Measurements from ENCODE around the gene FCRL5. TPM values are rescaled to one million over a fixed set of nuclear protein-coding genes. Genes with fewer than 3 reads are reported as not detected.
"Not testable (repeated sequence)": the region's sequence is repeated elsewhere in the genome, so short reads cannot be mapped to it uniquely, and the experiment has no call there.

Gene FCRL5
- total and polyA plus RNA-seq, 4 experiments from 2014 or later, result 0.28 TPM; not detected in 3

GRCh38 chr1:157558119-157558518 is 5.8 kb upstream of the FCRL5 start:
- Mint-ChIP-seq H3K9me3 (peaks cover 0 to 3% (median 0%) of the 10 kb centered on the region in 8 donors), H3K4me1 (no peaks in the 10 kb centered on the region), H3K27ac (no peak overlapping the region), H3K4me3 (no peak overlapping the region), H3K27me3 (peaks cover 2 to 5% of the 10 kb centered on the region in 2 donors), H3K36me3 (no peaks in the 10 kb centered on the region)
- Histone ChIP-seq H3K27me3 (ENCODE audit: insufficient read depth, low read length) (no peaks in the 10 kb centered on the region), H3K9me3 (ENCODE audit: control insufficient read depth in 1 of 2, low read length in 2 of 2) (no peaks in the 10 kb centered on the region), H3K27ac (ENCODE audit: low read depth, low read length) (no peak overlapping the region), H3K4me1 (ENCODE audit: insufficient read depth, low read length) (no peaks in the 10 kb centered on the region), H3K36me3 (ENCODE audit: insufficient read depth, low read length) (no peaks in the 10 kb centered on the region), H3K4me3 (ENCODE audit: low read length in 2 of 2) (no peak overlapping the region)
- no peak for DNase-seq
- ChIA-PET POLR2A (ENCODE audit: partially characterized antibody) (no interaction called here), CTCF (ENCODE audit: partially characterized antibody) (no interaction called here)
- intact Hi-C loops (cut with micrococcal nuclease), result no loop called here

DNA sequence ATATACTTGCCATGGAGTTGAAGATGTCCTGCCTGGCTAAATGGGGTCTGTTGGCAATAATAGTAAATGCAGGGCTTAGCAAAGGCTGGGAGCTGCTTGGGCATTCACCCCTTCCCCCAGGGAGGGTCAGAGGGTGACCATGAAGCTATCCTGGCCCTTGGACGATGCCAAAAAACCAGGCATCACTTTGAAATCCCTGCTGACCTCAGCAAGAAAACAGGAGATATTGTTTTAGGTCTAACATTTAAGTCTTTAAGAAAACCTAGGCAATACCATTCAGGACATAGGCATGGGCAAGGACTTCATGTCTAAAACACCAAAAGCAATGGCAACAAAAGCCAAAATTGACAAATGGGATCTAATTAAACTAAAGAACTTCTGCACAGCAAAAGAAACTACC is 4.2 kb downstream of the FCRL5 start:
- H3K36me3 ChIP-seq (ENCODE audit: insufficient read depth, low read length); POLR2A ChIA-PET (ENCODE audit: partially characterized antibody); DNase-seq; H3K4me1 ChIP-seq (ENCODE audit: insufficient read depth, low read length); H3K4me3 Mint-ChIP-seq; CTCF ChIA-PET (ENCODE audit: partially characterized antibody); H3K36me3 Mint-ChIP-seq; H3K4me1 Mint-ChIP-seq; H3K27ac ChIP-seq (ENCODE audit: low read depth, low read length); H3K9me3 ChIP-seq (ENCODE audit: control insufficient read depth in 1 of 2, low read length in 2 of 2); H3K27me3 ChIP-seq (ENCODE audit: insufficient read depth, low read length); intact Hi-C loops (cut with micrococcal nuclease); H3K9me3 Mint-ChIP-seq; H3K4me3 ChIP-seq (ENCODE audit: low read length in 2 of 2); H3K27ac Mint-ChIP-seq: not testable (repeated sequence)
- peaks cover 11 to 16% of the 10 kb centered on the region in 2 donors for H3K27me3 Mint-ChIP-seq

DNA sequence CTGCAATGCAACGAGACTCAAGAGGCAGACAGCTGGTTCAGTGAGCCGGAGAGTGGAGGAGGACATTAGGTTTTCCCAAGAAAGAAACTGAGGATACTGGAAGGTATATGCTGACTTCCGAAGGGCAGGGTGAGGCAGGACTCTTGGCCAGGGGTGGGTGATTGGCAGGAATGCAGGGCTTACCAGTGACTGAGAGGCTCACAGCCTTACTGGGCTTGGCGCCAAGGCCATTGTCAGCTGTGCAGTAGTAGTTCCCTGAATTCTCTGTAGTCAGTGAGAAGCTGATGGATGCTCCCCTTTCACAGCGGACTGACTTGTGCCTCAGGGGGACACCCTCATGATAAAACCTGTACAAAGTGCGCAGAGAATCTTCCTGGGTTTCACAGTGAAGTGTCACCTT is 9.6 kb downstream of the FCRL5 start:
- no peaks in the 10 kb centered on the region for H3K9me3 ChIP-seq (ENCODE audit: control insufficient read depth in 1 of 2, low read length in 2 of 2)
- H3K27me3 Mint-ChIP-seq, result peaks cover 6 to 17% of the 10 kb centered on the region in 2 donors
- ChIA-PET CTCF (ENCODE audit: partially characterized antibody) (interaction anchor here (0.6 kb wide), 1 partner anchor 519 kb away, joined by 4 read pairs; no protein-coding TSS in a partner anchor), POLR2A (ENCODE audit: partially characterized antibody) (no interaction called here)
- intact Hi-C loops (cut with micrococcal nuclease), result no loop called here
- no peaks in the 10 kb centered on the region for H3K36me3 Mint-ChIP-seq
- no peak overlapping the region for H3K27ac ChIP-seq (ENCODE audit: low read depth, low read length)
- H3K4me1 ChIP-seq (ENCODE audit: insufficient read depth, low read length), result no peaks in the 10 kb centered on the region
- H3K27me3 ChIP-seq (ENCODE audit: insufficient read depth, low read length), result no peaks in the 10 kb centered on the region
- DNase-seq, result no peak
- H3K27ac Mint-ChIP-seq, result no peak overlapping the region
- no peak overlapping the region for H3K4me3 Mint-ChIP-seq
- peaks cover 0 to 3% (median 0%) of the 10 kb centered on the region in 8 donors for H3K9me3 Mint-ChIP-seq
- H3K36me3 ChIP-seq (ENCODE audit: insufficient read depth, low read length), result no peaks in the 10 kb centered on the region
- no peak overlapping the region for H3K4me3 ChIP-seq (ENCODE audit: low read length in 2 of 2)
- H3K4me1 Mint-ChIP-seq, result no peaks in the 10 kb centered on the region

DNA sequence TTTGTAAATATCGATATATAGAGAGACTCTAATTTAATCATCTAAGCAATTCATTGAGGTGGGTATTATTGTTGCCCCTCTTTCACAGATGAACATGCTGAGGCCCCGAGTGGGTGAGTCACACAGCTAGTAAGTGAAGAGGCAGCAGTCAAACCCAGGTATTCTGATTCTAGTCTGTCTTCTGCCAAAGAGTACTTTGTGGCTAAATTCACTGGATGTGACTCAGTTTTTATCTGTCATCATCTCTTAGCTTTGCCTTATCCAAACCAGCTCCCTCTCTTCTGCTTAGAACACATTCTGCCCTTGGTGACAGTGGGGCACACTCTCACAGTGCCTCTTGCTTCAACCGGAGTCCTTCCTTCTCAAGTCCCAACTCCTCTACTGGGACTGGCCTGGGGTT is 11.5 kb downstream of the FCRL5 start:
- no peaks in the 10 kb centered on the region for H3K9me3 ChIP-seq (ENCODE audit: control insufficient read depth in 1 of 2, low read length in 2 of 2)
- H3K4me3 ChIP-seq (ENCODE audit: low read length in 2 of 2), result no peak overlapping the region
- H3K36me3 Mint-ChIP-seq, result no peaks in the 10 kb centered on the region
- no peaks in the 10 kb centered on the region for H3K36me3 ChIP-seq (ENCODE audit: insufficient read depth, low read length)
- H3K27ac Mint-ChIP-seq, result no peak overlapping the region
- no peaks in the 10 kb centered on the region for H3K27me3 ChIP-seq (ENCODE audit: insufficient read depth, low read length)
- H3K27me3 Mint-ChIP-seq, result peaks cover 12% of the 10 kb centered on the region in 2 donors
- H3K4me1 Mint-ChIP-seq, result peaks cover 0 to 3% (median 0%) of the 10 kb centered on the region in 4 donors
- no peak overlapping the region for H3K27ac ChIP-seq (ENCODE audit: low read depth, low read length)
- DNase-seq, result no peak
- peaks cover 0 to 7% (median 0%) of the 10 kb centered on the region in 8 donors for H3K9me3 Mint-ChIP-seq
- CTCF ChIA-PET (ENCODE audit: partially characterized antibody), result no interaction called here
- no peaks in the 10 kb centered on the region for H3K4me1 ChIP-seq (ENCODE audit: insufficient read depth, low read length)
- POLR2A ChIA-PET (ENCODE audit: partially characterized antibody), result no interaction called here
- intact Hi-C loops (cut with micrococcal nuclease), result no loop called here
- H3K4me3 Mint-ChIP-seq, result no peak overlapping the region

- no peaks in the 10 kb centered on the region for H3K4me1 ChIP-seq (ENCODE audit: insufficient read depth, low read length)
- POLR2A ChIA-PET (ENCODE audit: partially characterized antibody), result no interaction called here
- no peak for DNase-seq
- CTCF ChIA-PET (ENCODE audit: partially characterized antibody), result no interaction called here
- no peaks in the 10 kb centered on the region for H3K27me3 ChIP-seq (ENCODE audit: insufficient read depth, low read length)
- intact Hi-C loops (cut with micrococcal nuclease), result no loop called here
- Mint-ChIP-seq H3K27me3 (peaks cover 12% of the 10 kb centered on the region in 2 donors), H3K9me3 (peaks cover 0 to 7% (median 0%) of the 10 kb centered on the region in 8 donors), H3K36me3 (no peaks in the 10 kb centered on the region), H3K27ac (no peak overlapping the region), H3K4me3 (no peak overlapping the region), H3K4me1 (peaks cover 0 to 3% (median 0%) of the 10 kb centered on the region in 4 donors)
- no peaks in the 10 kb centered on the region for H3K36me3 ChIP-seq (ENCODE audit: insufficient read depth, low read length)
- no peaks in the 10 kb centered on the region for H3K9me3 ChIP-seq (ENCODE audit: control insufficient read depth in 1 of 2, low read length in 2 of 2)
- H3K4me3 ChIP-seq (ENCODE audit: low read length in 2 of 2), result no peak overlapping the region
- no peak overlapping the region for H3K27ac ChIP-seq (ENCODE audit: low read depth, low read length)
Observed at GRCh38 chr1:157540160-157540748, 12.1 kb downstream of the FCRL5 start.

- Histone ChIP-seq H3K4me3 (ENCODE audit: low read length in 2 of 2) (no peak overlapping the region), H3K27ac (ENCODE audit: low read depth, low read length) (no peak overlapping the region), H3K36me3 (ENCODE audit: insufficient read depth, low read length) (no peaks in the 10 kb centered on the region), H3K27me3 (ENCODE audit: insufficient read depth, low read length) (no peaks in the 10 kb centered on the region), H3K9me3 (ENCODE audit: control insufficient read depth in 1 of 2, low read length in 2 of 2) (no peaks in the 10 kb centered on the region), H3K4me1 (ENCODE audit: insufficient read depth, low read length) (no peaks in the 10 kb centered on the region)
- ChIA-PET CTCF (ENCODE audit: partially characterized antibody) (no interaction called here), POLR2A (ENCODE audit: partially characterized antibody) (no interaction called here)
- Mint-ChIP-seq H3K36me3 (no peaks in the 10 kb centered on the region), H3K27ac (no peak overlapping the region), H3K27me3 (peaks cover 10 to 12% of the 10 kb centered on the region in 2 donors), H3K4me3 (no peak overlapping the region), H3K9me3 (peaks cover 0 to 7% (median 0%) of the 10 kb centered on the region in 8 donors), H3K4me1 (peaks cover 0 to 3% (median 0%) of the 10 kb centered on the region in 4 donors)
- intact Hi-C loops (cut with micrococcal nuclease), result no loop called here
- DNase-seq, result no peak
Observed at GRCh38 chr1:157539568-157539967, 12.7 kb downstream of the FCRL5 start.

DNA sequence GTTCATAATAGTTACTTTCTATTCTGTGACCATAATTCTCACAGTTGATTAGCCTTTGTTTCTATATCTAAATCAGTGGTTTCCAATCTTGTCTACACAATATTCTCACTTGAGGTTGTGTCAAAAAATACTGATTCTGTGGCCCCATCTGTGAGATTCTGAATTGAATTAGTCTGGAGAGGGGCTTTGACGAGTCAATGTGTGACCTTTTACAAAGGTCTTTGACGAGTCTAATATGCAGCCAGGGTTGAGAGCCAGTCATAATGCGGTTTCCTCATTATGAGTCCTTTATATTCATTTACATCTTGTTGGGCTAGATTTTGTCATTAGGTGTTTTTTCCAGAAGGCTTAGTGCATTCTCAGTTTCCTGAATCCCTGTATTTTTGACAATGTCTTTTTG is 19.7 kb downstream of the FCRL5 start:
- CTCF ChIA-PET (ENCODE audit: partially characterized antibody), result no interaction called here
- Histone ChIP-seq H3K4me1 (ENCODE audit: insufficient read depth, low read length) (no peaks in the 10 kb centered on the region), H3K27me3 (ENCODE audit: insufficient read depth, low read length) (no peaks in the 10 kb centered on the region), H3K9me3 (ENCODE audit: control insufficient read depth in 1 of 2, low read length in 2 of 2) (no peaks in the 10 kb centered on the region), H3K27ac (ENCODE audit: low read depth, low read length) (no peak overlapping the region), H3K4me3 (ENCODE audit: low read length in 2 of 2) (no peak overlapping the region), H3K36me3 (ENCODE audit: insufficient read depth, low read length) (no peaks in the 10 kb centered on the region)
- no peak overlapping the region for H3K27ac Mint-ChIP-seq
- H3K27me3 Mint-ChIP-seq, result peaks cover 7 to 11% of the 10 kb centered on the region in 2 donors
- POLR2A ChIA-PET (ENCODE audit: partially characterized antibody), result no interaction called here
- no peak overlapping the region for H3K4me3 Mint-ChIP-seq
- no peak for DNase-seq
- intact Hi-C loops (cut with micrococcal nuclease), result no loop called here
- peaks cover 0 to 3% (median 0%) of the 10 kb centered on the region in 4 donors for H3K4me1 Mint-ChIP-seq
- H3K9me3 Mint-ChIP-seq, result peaks cover 0 to 7% (median 0%) of the 10 kb centered on the region in 8 donors
- H3K36me3 Mint-ChIP-seq, result no peaks in the 10 kb centered on the region
